ENCODE measurements around the gene VSTM2A.
"Not testable (repeated sequence)": the region's sequence is repeated elsewhere in the genome, so short reads cannot be mapped to it uniquely, and the experiment has no call there.

VSTM2A gene, protein sequence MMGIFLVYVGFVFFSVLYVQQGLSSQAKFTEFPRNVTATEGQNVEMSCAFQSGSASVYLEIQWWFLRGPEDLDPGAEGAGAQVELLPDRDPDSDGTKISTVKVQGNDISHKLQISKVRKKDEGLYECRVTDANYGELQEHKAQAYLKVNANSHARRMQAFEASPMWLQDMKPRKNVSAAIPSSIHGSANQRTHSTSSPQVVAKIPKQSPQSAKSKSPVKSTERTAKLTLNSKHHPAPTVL

GRCh38 chr7:54541669-54542625 lies at the start of gene VSTM2A:
Gene VSTM2A, plus strand, starts transcription at chr7:54542375. Its CDS starts 356 bp downstream, at chr7:54542731.
- no peak for DNase-seq (ENCODE audit: low read depth)

DNA sequence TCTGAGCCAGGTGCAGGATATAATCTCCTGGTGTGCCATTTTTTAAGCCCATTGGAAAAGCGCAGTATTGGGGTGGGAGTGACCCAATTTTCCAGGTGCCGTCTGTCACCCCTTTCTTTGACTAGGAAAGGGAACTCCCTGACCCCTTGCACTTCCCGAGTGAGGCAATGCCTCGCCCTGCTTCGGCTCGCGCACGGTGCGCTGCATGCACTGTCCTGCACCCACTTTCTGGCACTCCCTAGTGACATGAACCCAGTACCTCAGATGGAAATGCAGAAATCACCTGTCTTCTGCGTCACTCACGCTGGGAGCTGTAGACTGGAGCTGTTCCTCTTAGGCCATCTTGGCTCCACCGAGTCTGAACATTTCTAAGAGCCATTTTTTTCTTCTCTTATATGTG lies 37.6 kb upstream of the VSTM2A start:
- DNase-seq (ENCODE audit: low read depth): not testable (repeated sequence)

DNA sequence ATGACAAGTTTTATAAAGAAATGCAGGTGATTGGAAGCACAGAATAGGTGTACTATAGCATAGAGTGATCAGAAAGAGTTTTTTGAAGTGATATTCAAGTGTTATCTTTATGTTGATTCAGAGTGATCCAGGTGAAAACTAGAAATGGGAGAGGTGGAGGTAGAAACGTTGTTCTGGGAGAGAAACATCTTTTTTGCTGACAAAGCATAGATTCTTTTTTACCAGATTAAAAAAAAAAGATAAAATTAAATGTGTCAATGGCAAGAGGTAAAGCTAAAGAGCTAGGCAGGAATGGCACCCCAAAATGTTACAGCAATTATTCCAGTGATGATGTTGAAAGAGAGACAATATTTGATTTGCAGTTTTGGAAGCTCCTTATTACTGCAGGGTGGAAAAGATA lies 12.6 kb upstream of the VSTM2A start:
- DNase-seq (ENCODE audit: low read depth): no peak

DNA sequence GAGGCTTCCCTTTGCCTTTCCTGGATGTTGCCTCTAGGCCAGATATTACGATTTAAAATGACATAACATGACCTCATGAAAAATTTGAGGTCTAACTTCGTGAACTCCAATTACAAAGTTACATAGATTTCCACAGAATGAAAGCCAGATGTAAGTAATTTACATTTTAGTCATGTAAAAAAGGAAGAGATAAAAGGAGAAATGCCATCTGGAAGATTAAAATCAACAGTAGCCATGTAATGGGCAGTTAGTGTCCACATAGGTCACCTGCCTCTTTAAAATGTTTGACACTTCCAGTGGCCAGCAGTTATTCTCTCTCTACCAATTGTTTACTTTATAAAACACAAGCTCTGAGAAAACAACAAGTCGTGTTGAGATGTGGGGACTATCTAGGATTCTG lies 4.1 kb upstream of the VSTM2A start:
- no peak for DNase-seq (ENCODE audit: low read depth)

- no peak for DNase-seq (ENCODE audit: low read depth)
Measured at GRCh38 chr7:54543051-54543488, 895 bp downstream of the VSTM2A start.

GRCh38 chr7:54544149-54544526 lies 2.0 kb downstream of the VSTM2A start:
- no peak for DNase-seq (ENCODE audit: low read depth)

DNA sequence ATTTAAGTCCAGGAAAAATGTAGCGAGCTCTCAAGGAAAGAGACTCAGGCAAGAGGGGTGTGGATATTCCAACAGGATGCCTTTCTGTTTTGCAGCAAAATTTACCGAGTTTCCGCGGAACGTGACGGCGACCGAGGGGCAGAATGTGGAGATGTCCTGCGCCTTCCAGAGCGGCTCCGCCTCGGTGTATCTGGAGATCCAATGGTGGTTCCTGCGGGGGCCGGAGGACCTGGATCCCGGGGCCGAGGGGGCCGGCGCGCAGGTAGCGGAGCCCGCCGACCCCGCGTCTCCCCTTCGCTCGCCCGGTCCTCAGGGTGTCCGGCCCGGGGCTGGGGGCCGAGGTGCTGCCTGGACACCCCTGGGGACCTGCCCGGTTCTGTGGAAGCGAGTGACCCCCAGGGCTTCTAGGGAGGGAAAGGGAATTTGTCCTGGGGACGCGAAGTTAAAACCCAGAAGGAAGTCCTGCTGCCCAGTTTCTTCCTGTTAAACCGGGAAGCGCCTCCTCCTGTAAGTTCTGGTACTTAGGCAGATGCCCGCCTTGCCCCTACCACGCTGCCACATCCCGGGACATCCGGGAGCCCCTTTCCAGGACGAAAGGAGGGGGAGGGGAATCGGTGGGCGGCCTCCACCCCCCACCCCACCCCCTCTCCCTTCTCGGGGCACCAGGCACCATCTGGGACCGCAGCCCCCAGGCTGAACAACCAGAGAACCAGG lies 2.5 kb downstream of the VSTM2A start:
- no peak for DNase-seq (ENCODE audit: low read depth)

DNA sequence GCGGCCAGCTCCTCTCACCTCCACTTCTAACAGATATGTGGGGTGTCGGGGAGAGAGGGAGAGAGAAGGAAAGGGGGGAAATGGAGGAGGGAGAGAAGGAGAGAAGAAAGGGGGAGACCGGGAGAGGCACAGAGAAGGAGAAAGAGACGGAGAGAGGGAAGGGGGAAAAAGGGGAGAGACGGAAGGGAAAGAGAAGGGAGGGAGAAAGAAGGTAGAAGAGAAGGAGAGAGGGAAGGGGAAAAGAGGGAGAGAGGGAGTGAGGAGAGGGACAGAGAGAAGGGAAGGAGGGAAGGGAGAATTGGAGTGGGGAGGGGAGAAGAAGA lies 3.0 kb downstream of the VSTM2A start:
- no peak for DNase-seq (ENCODE audit: low read depth)

DNA sequence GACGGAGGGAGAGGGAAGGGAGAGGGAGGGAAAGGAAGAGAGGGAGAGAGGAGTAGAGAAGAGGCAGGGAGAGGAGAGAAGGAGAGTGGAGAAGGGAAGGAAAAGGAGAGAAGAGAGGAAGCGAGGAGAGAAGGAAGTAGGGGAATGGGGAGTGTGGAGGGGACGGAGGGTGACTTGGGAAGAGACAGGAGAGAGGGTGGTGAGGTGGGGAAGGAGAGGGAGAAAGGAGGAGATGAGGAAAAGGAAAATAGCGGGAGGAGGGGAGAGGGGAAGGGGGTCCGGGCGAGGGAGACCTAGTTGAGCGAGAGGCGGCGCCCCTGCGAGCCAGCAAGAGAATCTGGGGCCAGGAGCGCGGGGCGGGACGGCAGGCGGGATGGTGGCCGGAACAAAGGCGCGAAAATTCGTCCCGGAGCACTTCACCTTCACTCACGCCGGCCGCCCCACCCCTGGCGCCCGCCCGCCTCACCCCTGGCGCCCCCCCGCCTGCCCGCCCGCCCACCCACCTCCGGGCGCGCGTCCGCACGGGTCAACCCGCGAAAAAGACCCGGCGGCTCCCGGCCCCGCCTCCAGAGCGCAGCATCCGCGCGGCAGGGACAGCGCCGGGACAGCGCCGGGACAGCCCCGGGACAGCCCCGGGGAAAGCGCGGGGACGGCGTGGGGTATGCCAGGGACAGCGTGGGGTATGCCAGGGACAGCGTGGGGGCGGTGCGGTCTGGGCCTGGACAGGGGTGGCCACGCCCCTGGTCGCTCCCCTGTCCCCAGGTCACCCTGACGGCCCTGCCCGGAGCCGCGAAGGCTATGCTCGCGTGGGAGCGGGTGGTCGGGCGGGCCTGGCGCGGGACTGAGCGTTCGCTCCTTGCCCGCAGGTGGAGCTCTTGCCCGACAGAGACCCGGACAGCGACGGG lies 4.2 kb downstream of the VSTM2A start:
- no peak for DNase-seq (ENCODE audit: low read depth)

- no peak for DNase-seq (ENCODE audit: low read depth)
Measured at GRCh38 chr7:54546986-54547314, 4.8 kb downstream of the VSTM2A start.

- no peak for DNase-seq (ENCODE audit: low read depth)
Measured at GRCh38 chr7:54550471-54550870, 8.3 kb downstream of the VSTM2A start.

- DNase-seq (ENCODE audit: low read depth): no peak
Measured at GRCh38 chr7:54556121-54556520, 13.9 kb downstream of the VSTM2A start.

- DNase-seq (ENCODE audit: low read depth): no peak
Measured at GRCh38 chr7:54559401-54559800, 17.2 kb downstream of the VSTM2A start.

DNA sequence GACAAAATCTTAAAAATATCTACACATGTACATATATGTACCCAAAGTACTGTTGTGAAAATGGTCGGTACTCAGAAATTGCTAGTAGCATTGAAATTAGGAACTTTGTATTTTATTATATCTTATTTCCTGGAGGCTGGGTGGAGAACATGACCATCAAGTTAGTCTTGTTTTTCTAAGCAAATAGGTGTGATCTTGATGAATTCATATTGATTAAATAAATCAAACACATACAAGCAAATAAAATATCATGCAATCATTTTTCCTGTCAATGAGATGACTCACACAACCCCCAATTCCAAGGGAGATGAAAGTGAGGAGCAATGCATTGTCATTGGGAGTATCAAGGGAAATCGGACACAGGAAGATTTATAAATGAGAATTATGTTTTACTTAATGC lies 18.0 kb downstream of the VSTM2A start:
- no peak for DNase-seq (ENCODE audit: low read depth)

DNA sequence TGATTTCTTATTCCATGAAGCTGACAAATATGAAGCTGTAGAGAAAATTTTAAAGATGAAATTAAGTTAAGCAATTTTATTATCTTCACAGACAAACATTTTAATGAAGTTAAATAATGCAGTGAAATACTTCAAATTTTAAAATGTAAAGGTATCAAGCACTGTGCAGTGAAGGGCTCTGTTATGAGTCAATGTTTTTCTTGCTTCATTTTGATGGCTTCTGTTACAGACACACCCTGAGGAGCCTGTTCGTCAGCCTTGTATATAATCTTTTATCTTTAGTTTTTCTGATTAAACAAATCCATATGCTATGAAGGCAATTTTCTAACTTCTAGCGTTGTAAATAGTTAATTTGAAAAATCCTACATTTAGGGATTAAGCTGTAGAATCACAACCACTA lies 18.5 kb downstream of the VSTM2A start:
- no peak for DNase-seq (ENCODE audit: low read depth)

DNA sequence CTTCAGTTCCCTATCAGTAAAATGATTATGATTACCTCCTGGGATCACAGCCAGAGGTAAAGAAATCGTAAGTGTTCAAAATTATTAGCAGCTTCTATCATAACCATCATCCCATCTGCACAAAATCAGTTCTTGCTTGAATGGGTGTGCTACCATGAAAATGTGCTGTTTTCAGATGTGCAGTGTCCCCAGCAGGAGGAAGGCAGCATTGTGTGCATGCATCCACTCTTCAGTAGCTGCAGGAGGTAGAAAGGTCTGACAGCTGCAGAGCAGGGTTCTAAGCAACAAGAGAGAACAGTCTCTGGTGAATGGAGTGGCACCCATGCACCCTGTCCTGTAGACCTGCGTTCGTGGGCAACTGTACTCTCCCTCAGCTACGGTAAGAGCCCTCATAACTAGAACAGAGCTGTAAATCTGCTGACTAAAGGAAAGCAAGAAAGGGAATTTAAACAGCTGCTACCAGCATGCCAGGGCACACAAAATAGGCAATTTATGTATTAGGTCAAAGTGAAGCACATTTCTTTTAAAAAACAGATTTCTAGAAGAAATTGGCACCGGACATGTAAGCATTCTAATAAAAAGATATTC lies 21.2 kb downstream of the VSTM2A start:
- DNase-seq (ENCODE audit: low read depth): no peak

GRCh38 chr7:54565432-54565831 lies 23.3 kb downstream of the VSTM2A start:
- DNase-seq (ENCODE audit: low read depth): no peak

GRCh38 chr7:54581511-54581910 lies 39.3 kb downstream of the VSTM2A start:
- DNase-seq (ENCODE audit: low read depth): no peak

- no peak for DNase-seq (ENCODE audit: low read depth)
Measured at GRCh38 chr7:54591404-54592386, 49.5 kb downstream of the VSTM2A start.

- no peak for DNase-seq (ENCODE audit: low read depth)
Measured at GRCh38 chr7:54596747-54597146, 54.6 kb downstream of the VSTM2A start.
